Measurements from ENCODE around the gene KTI12.
"Not testable (repeated sequence)": the region's sequence is repeated elsewhere in the genome, so short reads cannot be mapped to it uniquely, and the experiment has no call there.

KTI12 gene

DNA sequence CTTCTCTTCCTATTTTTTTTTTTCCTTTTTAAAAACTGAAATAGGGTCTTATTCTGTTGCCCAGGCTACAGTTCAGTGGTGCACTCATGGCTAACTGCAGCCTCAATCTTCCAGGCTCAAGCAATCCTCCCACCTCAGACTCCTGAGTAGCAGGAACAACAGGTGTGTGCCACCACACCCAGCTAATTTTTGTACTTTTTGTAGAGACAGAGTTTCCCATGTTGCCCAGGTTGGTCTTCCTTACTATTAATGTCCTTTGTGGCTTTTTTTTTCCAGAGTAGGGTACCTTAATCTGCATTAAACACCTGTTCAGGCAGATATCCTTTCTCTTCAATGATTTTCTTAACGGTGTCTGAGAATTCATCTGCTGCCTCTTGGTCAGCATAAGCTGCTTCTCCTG is 4.3 kb upstream of the KTI12 start:
- no peak for DNase-seq

DNA sequence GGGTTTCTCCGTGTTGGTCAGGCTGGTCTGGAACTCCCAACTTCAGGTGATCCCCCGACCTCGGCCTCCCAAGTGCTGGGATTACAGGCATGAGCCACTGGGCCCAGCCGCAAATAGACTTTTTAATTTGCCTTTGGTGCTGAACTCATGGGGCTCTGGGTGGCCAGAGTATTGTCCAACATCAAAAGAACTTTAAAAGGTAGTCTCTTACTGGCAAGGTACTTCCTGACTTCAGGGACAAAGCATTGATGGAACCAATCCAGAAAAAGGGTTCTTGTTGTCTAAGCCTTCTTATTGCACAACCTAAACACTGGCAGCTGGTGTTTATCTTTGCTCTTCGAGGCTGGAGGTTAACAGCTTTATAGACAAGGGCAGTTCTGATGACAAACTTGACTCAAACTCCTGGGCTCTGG is 3.8 kb upstream of the KTI12 start:
- DNase-seq: no peak

DNA sequence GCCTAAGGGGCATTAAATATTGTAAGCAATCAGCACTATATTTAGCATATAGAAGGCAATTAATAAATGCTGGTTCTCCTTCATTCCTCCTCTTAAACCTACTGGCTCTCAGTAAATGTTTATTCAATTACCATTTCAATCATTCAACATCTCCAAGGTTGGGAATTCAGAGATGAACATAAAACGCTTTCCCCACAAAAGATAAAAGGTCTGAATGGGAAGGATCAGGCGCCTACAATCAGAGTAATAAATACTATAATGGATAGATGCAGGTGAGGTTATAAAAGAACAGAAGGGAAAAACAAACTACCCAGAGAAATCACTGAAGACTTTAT is 407 bp upstream of the KTI12 start:
- no peak for DNase-seq

DNA sequence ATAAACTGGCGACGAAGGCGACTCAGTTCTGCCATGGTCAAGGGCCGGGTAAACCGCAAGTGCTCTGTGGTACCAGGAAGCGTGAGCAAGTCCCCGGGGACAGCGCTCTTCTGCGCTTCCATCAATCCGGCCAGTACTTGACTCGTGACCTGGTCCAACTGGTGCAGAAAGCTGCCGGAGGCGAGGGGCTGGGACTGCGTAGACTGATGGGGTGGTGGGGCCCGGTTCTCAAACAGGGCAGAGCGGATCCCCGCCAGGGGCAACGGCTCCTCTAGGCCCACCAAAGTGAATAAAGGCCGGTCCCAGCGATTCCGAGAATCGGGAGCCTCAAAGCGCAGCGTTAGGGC is 852 bp downstream of the KTI12 start:
- DNase-seq: peak; percentile 33 to 45

DNA sequence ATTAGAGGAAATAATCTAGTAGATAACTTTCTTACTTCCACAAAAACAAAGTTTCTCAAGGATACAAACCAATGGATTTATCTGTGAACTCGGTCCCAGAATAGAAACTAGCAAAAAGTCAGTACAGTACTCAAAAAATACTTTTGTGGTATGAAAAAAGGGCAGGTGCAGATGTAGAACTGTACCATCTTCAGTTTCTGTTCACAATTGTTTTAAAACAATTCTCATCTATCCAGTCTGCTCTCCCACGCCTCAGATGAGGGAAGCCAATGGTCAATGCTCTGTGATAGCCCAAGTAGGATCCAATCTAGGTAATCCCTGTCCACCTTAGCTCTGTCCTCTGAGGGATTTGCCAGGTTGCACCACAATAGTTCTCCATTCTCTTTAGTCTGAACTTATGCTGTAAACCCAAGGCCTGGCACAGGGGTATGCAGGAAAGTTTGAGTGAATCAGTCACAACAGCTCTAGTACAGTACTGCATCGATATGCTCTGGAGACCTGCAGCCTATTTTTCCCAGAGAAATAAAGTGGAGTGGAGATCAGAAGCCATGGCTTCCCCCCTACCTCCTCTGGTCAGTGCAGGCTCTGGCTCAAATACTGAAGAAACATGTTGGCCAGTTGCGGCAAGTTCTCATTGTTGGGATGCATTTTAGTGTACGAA is 1.4 kb downstream of the KTI12 start:
- DNase-seq: peak in 1 of 2 experiments; percentile 25

DNA sequence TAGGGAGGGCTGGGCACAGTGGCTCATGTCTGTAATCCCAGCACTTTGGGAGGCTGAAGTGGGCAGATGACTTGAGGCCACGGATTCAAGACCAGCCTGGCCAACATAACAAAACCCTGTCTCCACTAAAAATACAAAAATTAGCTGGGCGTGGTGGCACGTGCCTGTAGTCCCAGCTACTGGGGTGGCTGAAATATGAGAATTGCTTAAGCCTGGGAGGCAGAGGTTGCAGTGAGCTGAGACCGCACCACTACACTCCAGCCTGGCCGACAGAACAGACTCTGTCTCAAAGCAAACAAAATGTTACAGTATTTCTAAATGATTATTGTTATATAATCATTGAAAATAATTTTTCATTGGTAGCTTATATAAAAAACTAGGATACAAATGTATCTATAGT is 4.8 kb downstream of the KTI12 start:
- DNase-seq: not testable (repeated sequence)

DNA sequence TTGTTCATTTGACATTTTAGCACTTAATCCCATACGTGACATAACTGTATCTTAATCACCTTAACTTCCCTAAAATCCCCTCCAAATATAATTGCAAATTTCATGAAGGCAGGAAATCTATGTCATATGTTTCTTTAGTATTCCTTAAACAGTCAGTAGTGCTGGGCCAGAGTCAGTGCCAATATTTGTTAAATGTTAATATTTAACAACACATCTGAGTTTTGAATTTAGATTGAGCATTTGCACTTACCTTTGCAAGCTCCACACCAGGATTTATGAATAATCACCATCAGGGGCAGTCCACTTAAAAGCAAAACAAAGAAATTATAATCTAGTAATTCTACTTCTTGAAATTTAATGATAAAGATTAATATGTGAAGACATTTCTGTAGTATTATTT is 5.3 kb downstream of the KTI12 start:
- no peak for DNase-seq

DNA sequence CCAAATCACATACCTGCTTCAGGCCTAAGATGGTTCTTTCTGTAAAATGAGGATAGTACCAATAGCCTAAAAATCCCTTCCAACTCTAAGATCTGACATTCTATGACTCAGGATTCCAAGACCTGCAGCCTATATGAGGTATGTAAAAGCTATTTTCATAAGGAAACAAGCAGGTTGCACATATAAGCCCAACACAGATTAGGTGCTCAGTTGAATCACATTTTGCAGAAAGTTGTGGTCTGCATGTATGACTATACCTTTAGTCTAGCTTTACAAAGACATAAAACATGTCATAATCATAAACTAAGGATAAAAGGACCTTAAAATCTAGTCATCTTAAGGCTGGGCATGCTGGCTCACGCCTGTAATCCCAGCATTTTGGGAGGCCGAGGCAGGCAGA is 7.3 kb downstream of the KTI12 start:
- no peak for DNase-seq

DNA sequence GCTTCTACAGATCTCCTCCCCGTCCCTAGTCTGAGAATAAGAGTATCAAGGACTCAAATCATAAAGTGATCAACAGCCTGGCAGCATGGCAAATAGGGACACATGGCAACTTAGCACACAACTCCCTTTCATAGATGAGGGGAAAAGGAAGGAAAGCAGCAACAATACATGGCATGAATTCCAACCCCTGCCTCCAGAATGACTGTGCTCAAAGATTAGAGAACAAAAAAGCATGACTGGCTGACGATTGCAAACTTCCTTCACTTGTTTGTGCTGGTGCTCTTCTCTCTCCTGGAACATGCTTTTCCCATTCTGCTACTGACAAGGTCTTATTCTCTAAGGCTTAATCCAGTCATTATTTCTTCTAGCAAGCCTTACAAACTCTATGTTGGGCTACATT is 11.5 kb downstream of the KTI12 start:
- DNase-seq: no peak

DNA sequence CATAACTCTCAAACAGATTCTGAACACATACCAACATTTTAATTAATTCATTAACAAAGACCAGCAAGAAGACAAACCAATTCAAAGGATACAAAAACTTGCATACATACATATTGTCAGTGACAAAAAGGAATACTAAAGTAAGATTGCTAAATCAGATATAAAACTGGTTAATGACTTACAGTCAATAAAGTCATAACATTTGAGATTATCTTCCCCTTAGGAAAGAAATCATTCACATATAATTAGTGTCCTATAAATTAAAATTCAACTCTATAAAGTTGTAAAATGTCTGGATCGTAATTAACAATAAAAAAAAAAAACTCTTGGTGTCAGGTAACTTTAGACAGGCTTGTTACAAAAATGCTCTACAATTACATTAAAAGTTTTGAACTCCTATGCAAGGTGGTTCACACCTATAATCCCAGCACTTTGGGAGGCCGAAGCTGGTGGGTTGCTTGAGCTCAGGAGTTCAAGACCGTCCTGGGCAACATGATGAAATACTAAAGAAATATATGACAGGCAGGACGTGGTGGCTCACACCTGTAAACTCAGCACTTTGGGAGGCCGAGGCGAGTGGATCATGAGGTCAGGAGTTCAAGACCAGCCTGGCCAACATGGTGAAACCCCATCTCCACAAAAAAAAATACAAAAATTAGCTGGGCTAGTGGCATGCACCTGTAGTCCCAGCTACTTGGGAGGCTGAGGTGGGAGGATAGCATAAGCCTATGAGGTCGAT is 25.4 kb downstream of the KTI12 start:
- DNase-seq: no peak

DNA sequence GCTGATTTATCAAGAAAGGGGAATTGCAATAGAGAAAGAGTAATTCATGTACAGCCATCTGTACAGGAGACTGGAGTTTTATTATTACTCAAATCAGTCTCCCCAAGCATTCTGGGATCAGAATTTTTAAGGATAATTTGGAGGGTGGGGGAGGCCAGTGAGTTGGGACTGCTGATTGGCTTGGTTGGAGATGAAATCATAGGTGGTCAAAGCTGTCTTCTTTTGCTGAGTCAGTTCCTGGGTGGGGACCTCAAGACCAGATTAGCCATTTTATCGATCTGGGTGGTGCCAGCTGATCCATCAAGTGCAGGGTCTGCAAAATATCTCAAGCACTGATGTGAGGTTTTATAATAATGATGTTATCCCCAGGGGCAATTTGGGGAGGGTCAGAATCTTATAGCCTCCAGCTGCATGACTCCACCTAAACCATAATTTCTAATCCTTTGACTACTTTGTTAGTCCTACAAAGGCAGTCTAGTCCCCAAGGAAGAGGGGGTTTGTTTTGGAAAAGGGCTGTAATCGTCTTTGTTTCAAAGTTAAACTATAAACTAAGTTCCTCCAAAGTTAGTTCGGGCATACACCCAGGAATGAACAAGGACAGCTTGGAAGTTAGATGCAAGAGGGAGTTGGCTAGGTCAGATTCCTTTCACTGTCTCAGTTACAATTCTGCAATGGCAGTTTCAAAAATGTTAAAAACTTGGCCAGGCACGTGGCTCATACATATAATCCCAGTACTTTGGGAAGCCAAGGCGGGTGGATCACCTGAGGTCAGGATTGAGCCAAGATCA is 26.2 kb downstream of the KTI12 start:
- DNase-seq: no peak

DNA sequence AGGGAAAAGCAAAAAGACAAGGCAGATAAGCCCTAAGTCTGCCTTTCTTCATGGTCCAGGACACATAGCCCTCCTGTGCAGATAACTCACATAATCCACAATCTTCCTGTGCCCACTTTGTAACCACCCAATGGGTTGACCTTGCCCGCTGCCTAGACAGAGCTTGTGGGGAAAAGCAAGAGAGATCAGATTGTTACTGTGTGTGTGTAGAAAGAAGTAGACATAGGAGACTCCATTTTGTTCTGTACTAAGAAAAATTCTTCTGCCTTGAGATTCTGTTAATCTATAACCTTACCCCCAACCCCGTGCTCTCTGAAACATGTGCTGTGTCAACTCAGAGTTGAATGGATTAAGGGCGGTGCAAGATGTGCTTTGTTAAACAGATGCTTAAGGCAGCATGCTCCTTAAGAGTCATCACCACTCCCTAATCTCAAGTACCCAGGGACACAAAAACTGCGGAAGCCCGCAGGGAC is 27.5 kb downstream of the KTI12 start:
- DNase-seq: not testable (repeated sequence)

DNA sequence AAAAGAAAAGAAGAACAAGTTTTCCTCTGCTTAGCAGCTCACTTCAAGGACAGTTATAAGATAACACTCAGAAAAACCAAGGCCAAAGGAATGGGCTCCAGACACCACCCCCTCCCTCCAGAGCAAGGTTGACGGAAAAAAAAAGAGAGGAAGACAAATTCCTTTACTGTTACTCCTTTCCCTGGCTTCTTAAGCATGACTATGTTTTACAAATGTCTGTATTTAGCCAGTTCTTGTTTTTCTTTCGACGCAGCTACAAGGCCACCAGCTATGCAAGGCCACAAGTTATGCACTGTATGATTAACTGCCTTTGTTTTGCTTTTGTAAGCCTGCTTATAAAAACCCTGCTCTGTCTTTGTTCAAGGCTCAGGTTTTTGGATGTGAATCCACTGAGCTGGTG is 28.1 kb downstream of the KTI12 start:
- DNase-seq: not testable (repeated sequence)

DNA sequence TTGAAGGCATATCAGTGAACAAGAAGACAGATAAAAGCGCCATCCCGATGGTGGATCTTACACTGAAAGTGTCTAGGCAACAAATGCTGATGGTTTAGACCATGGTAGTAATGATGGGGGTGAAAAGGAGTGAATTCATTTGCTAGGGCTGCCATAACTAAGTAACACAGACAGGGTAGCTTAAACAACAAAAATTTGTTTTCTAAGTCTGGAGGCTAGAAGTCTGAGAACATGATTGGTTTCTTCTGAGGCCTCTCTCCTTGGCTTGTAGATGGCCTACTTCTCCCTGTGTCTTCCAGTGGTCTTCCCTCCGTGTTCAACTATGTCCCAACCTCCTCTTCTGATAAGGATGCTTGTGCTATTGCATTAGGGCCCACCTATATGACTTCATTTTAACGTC is 29.7 kb downstream of the KTI12 start:
- DNase-seq: no peak

DNA sequence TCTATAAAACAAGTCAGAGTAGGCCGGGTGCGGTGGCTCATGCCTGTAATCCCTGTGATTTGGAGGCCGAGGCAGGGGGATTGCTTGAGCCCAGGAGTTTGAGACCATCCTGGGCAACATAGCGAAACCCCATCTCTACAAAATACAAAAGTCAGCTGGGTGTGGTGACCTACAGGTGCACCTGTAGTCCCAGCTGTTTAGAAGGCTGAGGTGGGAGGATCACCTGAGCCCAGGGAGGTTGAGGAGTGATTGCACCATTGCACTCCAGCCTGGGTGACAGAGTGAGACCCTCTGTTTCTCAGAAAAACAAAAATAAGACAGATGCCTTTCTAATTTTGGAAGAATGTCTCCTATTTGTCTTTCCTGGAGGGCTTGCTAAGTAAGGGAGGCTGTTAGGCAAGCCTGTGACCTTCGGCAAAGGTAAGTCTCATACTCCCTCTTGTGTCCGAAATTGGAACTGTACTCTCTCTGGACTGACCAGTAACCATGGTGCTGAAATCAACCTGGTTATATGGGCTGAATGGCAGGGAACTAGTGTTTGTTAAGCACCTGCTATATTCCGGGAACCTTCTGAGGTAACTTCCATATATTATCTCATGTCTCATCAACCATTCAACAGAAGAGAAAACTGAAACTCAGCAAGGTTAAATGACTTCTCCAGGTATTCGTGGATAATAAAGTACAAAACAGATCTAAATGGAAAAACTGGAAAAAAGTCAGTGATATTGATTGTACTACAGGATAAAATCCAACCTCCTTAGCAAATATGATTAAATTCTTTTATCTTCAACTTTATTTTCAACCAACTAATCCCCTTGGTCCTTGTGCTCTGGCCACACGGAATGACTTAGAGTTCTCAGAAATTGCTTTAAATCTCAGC is 31.3 kb downstream of the KTI12 start:
- DNase-seq: peak in 1 of 2 experiments; percentile 28

DNA sequence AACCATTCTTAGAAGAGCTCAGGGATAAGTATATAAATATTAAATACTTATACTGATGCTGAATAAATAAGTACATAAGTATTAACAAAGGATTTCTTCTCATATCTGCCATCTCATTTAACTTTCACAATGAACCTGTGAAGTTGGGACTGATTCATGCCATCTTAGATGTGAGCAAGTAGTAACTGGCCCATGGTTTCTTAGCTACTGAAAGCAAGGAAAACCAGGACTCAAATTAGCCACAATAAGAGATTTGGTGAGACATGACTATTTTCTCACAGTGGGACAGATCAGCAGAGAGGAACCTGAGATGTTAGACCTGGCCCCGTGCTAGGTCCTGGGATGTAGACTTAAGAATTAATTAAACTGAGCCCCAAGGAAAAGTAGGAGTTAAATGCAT is 34.9 kb downstream of the KTI12 start:
- no peak for DNase-seq

DNA sequence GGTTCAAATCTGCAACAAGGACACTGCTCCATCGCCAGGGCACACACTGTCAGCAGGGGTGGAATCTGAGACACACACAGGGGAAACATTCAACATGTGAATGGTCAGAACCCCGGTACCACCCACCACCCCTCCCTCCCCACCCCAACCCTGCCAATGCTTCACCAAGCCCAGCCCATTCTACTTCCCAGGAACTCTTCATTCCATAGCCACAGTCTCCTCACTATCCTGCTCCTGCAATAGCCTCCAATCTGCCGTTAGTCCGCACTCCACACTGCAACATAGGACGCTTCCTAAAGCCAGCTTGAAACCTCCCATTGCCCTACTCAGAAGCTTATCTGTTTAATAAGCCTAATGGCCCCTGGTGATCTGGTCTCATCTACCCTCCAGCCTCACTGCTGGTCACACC is 35.6 kb downstream of the KTI12 start:
- DNase-seq: no peak

DNA sequence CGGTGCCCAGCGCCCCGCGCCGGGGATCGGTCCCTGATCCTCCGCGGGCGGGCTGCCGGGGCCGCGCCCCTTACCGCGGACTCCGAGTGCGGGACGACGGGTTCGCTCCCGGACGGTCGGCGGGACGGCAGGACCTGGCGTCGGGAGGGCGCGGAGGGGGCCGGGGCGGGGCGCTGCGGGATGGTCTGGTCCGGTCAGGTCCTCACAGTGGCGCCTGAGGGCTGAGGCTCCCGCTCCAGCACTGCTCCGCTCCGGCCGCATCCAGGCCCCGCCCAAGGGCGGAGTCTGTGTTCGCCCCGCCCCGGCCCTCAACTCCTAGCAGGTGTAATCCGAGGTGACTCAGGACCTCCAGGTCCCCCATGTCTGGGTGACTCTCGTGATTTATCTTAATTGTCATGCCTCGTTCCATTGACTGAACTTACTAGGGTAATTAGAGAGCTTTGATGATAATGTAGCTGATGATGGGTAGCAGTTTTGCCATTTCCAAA is 43.1 kb downstream of the KTI12 start, which contains the start of gene RAB3B:
TSS of gene RAB3B (minus strand) at position 223 of the 488 bp plus-strand sequence. CDS start 13,583 bp downstream, outside the sequence.
- peak; percentile 87 to 91 for DNase-seq

DNA sequence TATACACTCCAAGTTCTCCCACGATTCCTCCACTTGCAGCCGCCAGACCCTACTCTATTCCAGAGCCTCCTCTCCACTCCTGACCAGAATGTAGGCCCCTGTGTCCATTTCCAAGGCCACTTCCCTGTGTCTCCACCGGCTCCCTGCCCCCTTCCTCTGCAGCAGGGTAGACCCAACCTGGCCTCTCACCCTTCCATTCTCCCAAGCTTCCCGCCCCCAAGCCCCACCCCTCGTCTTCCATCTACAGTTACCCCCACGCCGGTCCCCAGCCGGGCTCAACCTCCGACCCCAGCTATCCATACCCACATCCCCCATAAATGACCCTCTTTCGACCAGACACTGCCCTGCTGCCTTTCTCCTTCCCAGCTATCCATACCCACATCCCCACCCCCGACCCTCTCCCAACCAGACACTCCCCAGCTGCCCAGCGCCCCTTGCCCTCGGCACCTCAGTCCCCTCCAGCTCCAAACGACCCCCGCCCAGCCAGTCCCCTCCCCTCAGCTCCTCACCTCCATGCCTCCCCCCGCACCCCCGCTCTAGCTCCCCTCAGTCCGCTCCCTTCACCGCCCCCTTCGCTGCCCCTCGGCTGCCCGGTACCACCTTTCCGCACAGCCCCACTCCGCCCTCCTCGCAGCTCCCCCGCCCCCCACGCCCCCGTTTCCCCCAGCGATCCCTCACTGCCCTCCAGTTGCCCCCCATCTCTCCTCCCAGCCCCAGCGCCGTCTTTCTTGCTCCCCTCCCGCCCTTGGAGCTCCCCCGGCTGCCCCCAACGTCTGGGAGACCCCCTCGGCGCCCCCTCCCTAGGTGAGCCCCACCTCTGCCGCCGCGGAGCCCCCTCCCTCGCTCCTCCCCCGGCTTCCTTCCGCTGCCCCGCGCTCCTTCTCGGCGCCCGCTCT is 43.8 kb downstream of the KTI12 start:
- no peak for DNase-seq

DNA sequence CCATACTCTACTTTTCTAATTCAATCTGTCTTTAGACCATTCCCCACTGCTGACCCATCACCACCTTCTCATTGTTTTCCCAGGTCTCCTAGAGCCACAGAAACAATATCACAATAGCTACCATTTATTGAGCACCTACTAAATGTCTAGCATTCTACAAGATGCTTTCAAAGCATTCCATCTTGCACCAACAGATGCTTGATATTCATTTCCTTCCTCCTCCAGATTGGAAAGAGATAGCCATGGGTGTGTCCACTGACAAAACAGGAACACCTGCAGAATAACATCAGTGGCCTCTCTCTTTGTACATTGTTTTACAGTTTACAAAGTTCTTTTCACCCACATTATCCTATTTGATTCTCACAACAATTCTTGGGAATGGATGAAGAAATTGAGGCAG is 45.4 kb downstream of the KTI12 start:
- no peak for DNase-seq

DNA sequence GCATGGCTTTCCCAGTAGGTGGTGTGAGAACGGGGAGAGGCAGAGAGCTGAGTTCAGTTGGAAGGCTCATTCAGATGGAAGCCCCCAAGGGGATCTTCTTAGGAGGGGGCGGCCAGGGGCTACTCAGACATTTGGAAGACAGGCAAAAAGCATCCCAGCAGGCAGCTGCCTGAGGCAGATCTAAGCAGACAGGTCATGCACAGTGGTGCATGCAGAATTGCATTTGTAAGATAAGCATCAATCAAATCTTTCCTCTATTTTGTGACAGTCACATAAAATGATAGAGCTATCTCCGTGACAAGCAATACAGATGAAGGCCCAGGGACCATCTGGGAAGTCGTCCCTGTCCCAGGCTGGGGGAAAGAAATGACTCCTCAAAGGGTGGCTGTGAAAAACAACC is 46.9 kb downstream of the KTI12 start:
- no peak for DNase-seq

DNA sequence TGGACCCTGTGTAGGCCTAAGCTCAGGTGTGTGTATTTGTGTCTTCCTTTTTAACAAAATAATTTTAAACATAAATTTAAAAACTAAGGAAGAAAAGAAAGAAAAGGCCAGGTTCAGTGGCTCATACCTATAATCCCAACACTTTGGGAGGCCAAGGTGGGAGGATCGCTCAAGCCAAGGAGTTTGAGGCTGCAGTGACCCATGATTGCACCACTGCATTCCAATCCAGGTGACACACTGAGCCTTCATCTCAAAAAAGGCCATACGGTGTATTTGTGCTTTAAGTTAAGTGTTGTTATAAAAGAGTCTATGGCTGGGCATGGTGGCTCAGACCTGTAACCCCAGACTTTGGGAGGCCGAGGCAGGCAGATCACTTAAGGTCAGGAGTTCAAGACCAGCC is 51.4 kb downstream of the KTI12 start:
- no peak for DNase-seq
